SH-SY5Y (cell line): Measurements from ENCODE around the gene INO80D.

ENCODE experiments used
- GATA2 ChIP-seq: IDR thresholded peaks from 2 replicates; pipeline ENCODE4 v1.6.1; 2011; ENCODE audit warnings: mild to moderate bottlenecking, low read depth, low read length
- GATA3 ChIP-seq: IDR thresholded peaks from 2 replicates; pipeline ENCODE4 v1.6.1; 2011; ENCODE audit warnings: low read depth, mild to moderate bottlenecking, low read length, moderate library complexity

The INO80D gene

DNA sequence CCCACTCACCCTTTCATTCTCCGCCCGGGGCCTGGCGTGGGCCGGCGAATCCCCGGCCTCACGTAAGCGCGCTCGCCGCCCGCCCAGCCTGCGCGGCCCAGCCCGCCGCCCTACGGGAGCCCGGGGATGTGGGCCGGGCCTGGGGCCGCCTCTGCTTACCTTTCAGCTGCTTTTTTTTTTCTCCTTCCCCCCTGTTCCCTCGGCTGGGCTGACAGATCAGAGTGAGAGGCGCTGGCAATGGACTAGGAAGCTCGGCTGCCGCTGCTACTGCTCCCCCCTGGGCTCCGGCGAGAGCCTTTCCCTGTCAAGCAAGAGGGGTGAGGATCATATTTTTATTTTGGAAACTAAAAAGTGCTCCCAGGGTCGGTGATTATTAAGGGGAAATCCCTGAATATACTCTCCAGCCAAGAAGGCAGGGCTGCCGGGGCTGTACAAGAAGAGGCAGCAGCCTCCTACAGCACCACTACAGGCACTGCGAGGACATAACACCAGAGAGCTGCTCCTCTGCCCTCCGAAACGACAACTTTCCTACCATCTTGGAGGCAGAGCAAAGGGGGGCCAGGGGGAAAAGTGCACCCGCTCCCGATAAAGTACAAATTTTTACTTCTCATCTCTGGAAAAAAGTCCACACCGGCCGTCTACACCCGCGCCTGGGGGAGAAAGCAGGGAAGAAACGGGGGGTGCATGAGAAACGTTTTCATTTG is at the start of gene INO80D:
INO80D (minus strand) TSS at position 433 of the 704 bp plus-strand sequence. CDS start 23,158 bp downstream, outside the sequence.
- TF ChIP-seq GATA2 (no peak), GATA3 (no peak)

DNA sequence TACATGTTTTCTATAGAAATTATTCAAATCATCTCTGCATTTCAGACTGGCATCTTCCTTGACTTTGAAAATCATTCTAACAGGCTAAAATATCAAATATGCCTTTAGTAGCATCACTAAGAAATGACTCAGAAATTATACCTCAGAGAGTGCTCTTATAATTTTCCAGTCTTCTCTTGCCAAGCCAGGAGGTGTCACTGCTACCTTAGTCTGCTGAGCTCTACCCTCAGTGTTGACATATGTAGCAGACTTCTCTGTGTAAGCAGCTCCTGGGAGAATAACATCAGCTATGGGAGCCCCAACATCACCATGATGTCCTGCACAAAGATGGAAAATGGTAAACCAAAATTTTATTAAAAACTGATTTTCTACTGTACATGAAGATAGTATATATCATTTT is 41.7 kb upstream of the INO80D start:
- no peak for TF ChIP-seq GATA2
- no peak for TF ChIP-seq GATA3

GRCh38 chr2:206125901-206126300 is 39.9 kb upstream of the INO80D start:
- TF ChIP-seq GATA3 (no peak), GATA2 (no peak)

DNA sequence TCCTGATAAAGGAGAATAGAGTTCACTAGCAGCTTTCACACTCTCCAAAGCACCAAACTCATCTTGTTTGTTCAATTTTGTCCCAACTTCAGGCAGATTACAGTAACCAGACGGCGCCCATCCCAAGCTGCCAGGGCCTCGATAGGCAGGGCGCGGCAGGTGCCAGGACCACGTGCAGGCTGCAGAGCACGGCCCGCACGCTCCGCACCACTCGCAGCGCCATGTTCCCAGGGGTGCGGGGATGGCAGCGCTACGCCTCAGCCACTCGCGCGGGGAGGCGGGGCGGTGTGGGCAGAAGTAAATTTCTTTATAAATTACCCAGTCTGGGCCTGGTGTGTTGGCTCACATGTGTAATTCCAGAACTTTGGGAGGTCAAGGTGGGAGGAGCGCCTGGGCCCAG is 30.3 kb upstream of the INO80D start:
- TF ChIP-seq GATA3 (no peak), GATA2 (no peak)

GRCh38 chr2:206115026-206115578 is 29.1 kb upstream of the INO80D start:
- no peak for TF ChIP-seq GATA2
- no peak for TF ChIP-seq GATA3

- TF ChIP-seq GATA2 (no peak), GATA3 (no peak)
Measured at GRCh38 chr2:206112846-206113547, 27.0 kb upstream of the INO80D start.

GRCh38 chr2:206112108-206112507 is 26.1 kb upstream of the INO80D start:
- TF ChIP-seq GATA3 = no peak
- TF ChIP-seq GATA2 = no peak

- TF ChIP-seq GATA2 = no peak
- no peak for TF ChIP-seq GATA3
Measured at GRCh38 chr2:206108713-206109112, 22.7 kb upstream of the INO80D start.

DNA sequence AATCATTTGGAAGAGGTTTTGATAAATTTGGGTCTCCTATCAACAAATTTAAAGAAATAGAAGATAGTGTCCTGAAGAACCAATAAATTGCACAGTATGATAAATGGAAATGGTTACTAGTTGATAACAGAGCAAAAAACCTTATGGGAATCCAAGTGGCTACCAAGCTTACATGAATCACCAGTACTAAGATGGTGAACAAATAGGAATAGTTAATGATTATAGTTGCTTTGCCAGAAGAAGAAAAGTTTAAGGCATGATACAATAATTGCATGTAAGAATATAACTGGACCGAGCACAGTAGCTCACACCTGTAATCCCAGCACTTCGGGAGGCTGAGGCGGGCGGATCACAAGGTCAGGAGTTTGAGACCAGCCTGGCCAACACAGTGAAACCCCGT is 19.6 kb upstream of the INO80D start:
- TF ChIP-seq GATA2 (no peak), GATA3 (no peak)

GRCh38 chr2:206105038-206105437 is 19.1 kb upstream of the INO80D start:
- no peak for TF ChIP-seq GATA2
- TF ChIP-seq GATA3 = no peak

DNA sequence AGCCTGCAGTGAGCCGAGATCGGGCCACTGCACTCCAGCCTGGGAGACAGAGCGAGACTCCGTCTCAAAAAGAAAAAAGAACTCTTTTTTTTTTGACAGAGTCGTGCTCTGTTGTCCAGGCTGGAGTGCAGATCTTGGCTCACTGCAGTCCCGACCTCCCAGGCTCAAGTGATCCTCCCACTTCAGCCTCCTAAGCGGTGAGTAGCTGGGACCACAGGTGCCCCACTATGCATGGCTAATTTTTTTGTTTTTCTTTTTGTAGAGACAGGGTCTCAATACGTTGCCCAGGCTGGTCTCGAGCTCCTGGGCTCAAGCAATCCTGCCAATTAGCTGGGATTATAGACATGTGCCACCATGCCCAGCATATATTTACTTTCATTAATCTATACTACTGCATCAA is 12.5 kb upstream of the INO80D start:
- TF ChIP-seq GATA2 (no peak), GATA3 (no peak)

DNA sequence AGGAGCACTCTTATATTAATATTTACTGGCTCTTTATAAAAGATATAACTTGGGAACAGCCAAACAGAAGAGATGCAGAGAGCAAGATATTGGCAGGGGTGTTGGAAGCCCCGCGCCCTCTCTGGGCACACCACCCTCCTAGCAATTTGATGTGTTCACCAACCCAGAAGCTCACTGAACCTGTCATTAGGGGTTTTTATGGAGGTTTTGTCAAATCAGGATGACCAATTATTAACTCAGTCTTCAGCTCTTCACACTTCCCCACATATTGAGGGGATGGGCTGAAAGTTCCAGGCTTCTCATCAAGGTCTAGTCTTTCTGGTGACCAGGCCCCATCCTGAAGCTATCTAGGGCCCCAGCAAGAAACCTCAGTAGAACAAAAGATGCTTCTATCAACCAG is 10.9 kb upstream of the INO80D start:
- TF ChIP-seq GATA2 (no peak), GATA3 (no peak)

GRCh38 chr2:206095536-206096332 is 9.8 kb upstream of the INO80D start:
- TF ChIP-seq GATA2 (no peak), GATA3 (no peak)

- TF ChIP-seq GATA3 (no peak), GATA2 (no peak)
Measured at GRCh38 chr2:206092297-206092696, 6.3 kb upstream of the INO80D start.
